Right ventricle myocardium inferior (tissue), 1 donor: ENCODE data around the gene FAM20C. TPM values are rescaled to one million over a fixed set of nuclear protein-coding genes. Genes with fewer than 3 reads are reported as not detected.
"Not testable (repeated sequence)": the region's sequence is repeated elsewhere in the genome, so short reads cannot be mapped to it uniquely, and the experiment has no call there.

Source experiments
- ATAC-seq: fragments of 200-7000 bp; cut with Tn5 transposase; one replicate; pipeline ENCODE4 v1.9.1; 2020; ENCODE audit warnings: mild to moderate bottlenecking, moderate library complexity
- DNase-seq: peaks from one replicate; pipeline ENCODE4 v3.0.0; 2021; ENCODE audit errors: missing footprints
- intact Hi-C: fragments of 100-400 bp; cut with DNase I; formaldehyde crosslinking; loops from one replicate; pipeline ENCODE4 v1.11.0; 2022
- total RNA-seq: library from RNA; stranded (reverse); fragmentation: NEBNext Ultra II Directional; extraction: Animal tissue kit (Norgen Biotek cat#: 25700); gene quantifications from one replicate; pipeline ENCODE4 v1.2.1, GENCODE V29; 2021
- donor health status: DM: no; HTN: yes; CAD: no; lungs with severe emphysema.

The FAM20C gene
- total RNA-seq, 1 donor from 2014 or later: 26.1 TPM

DNA sequence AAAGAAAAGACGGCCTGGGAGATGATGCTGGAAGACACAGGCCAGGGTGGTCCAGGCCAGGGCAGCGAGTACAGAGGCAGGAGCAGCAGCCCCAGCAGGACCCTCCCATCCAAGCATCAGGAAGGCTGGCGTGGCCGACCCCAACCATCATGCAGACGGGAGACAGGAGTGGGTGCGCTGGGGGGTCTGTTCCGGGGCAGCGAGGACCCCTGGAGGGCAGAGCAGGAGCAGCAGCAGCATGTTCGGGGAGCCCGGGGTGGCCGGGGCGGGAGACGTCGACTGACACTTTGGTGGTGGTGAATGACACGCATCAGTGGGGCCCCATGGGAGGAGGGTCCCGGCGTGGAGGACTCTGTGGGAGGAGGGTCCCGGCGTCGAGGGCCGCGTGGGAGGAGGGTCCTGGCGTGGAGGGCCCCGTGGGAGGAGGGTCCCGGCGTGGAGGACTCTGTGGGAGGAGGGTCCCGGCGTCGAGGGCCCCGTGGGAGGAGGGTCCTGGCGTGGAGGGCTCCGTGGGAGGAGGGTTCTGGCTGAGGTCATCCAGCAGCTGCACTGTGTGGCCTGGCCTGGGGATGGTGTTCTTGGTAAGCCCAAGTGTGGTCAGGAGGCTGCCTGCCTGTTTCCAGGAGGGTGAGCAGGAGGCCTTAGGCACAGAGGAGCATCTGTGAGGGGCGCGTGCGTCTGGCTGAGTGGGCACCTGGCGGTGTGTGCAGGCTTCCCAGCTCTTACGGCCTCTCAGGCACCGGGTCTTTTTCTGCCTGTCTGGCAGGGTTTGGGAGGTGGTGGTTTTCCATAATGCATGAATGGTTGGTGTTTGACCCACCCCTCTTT is 38.9 kb downstream of the FAM20C start:
- DNase-seq (no peak), ATAC-seq (no peak)
- intact Hi-C loops: loop anchor here (5.0 kb wide), 1 partner anchor 39 kb away; the partner anchor contains the start of gene FAM20C

GRCh38 chr7:231858-232246 is 39.5 kb downstream of the FAM20C start:
- intact Hi-C loops: loop anchor here (5.0 kb wide), 1 partner anchor 40 kb away; the partner anchor contains the start of gene FAM20C
- ATAC-seq: no peak

GRCh38 chr7:232410-233248 is 40.3 kb downstream of the FAM20C start:
- intact Hi-C loops: loop anchor here (5.0 kb wide), 1 partner anchor 40 kb away; the partner anchor contains the start of gene FAM20C
- ATAC-seq: no peak

More at GRCh38 chr7:231858-232246, 39.5 kb downstream of the FAM20C start:
- no peak for DNase-seq

GRCh38 chr7:233249-234035 is 41.1 kb downstream of the FAM20C start:
- intact Hi-C loops: loop anchor here (5.0 kb wide), 1 partner anchor 41 kb away; the partner anchor contains the start of gene FAM20C
- ATAC-seq: no peak

More at GRCh38 chr7:232410-233248, 40.3 kb downstream of the FAM20C start:
- no peak for DNase-seq

DNA sequence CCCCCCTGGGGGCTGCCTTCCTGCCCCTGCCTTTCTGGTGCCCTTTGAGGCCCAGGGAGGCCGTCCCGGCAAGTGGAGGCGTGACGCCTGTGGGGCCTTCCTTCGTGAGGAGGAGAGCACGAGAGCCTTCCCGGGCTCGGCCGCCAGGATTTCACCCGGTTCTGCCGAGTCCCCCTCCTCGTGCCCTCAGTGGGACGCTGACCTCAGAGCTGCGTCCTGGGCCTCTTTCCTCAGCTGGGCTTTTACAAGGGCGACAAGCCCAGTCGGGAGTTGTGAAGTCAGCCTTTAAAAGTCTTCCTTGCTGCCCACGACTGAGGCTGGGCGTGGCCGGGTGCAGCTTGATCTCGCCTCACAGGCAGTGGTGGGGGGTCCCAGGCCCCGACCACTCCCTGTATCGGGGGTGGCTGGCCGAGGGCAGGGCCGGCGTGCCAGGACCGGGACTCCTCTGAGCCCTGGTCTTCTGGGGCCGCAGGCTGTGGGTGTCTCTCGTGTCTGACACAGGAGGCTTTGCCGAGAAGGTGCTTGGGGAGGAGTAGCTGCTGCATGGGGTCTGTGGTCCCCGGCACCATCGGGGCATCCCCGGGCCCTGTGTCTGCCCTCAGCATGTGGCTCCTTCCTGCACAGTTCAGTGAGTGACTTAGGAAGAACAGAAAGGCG is 41.8 kb downstream of the FAM20C start:
- intact Hi-C loops: loop anchor here (5.0 kb wide), 1 partner anchor 42 kb away; the partner anchor contains the start of gene FAM20C
- peak; percentile 78 for DNase-seq
- peak; percentile 50 for ATAC-seq

More at GRCh38 chr7:233249-234035, 41.1 kb downstream of the FAM20C start:
- DNase-seq: peak; percentile 81

- intact Hi-C loops: loop anchor here (5.0 kb wide), 1 partner anchor 43 kb away; the partner anchor contains the start of gene FAM20C
- DNase-seq (peak; percentile 82), ATAC-seq (peak; percentile 86)
Measured at GRCh38 chr7:234708-235553, 42.6 kb downstream of the FAM20C start.

DNA sequence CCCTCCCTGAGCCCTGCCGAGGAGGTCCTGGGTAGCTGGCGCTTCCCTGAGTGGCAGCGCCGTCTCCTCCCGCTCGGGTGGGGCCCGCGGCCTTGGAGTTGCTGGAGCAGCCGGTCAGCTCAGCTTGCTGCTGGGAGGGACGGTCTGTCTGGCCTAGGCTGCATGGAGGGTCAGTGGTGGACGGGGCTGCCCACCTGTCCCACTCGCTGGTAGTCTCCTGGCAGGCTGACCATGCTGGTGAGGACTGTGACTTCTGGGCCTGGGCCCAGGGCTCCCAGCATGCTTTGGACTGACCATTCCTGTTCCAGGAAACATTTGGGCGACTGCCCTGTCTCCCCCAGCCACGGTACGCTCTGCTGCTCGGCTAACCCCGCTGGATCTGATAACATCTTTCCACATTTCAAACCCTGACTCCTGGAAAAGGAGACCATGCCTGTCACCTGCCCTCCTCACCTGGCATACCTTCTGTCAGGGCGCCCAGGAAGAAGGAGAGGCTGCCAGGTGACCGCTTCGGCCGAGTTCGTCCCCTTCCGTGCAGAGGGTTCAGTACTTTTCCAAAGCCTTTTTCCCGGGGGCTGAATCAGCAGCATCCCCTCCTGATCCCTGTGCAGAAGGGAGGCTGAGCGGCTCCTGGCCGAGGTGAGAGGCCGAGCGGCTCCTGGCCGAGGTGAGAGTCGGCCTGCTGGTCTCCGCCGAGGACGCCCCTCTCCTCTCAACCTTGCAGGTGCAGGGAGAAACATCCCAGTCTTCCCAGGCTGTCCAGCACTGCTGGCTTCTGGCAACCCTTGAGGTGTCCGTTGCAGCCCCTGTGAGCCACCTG is 43.4 kb downstream of the FAM20C start:
- ATAC-seq (peak; percentile 29), DNase-seq (no peak)
- intact Hi-C loops: no loop called here

GRCh38 chr7:236967-237366 is 44.6 kb downstream of the FAM20C start:
- no peak for DNase-seq
- intact Hi-C loops: no loop called here
- no peak for ATAC-seq

DNA sequence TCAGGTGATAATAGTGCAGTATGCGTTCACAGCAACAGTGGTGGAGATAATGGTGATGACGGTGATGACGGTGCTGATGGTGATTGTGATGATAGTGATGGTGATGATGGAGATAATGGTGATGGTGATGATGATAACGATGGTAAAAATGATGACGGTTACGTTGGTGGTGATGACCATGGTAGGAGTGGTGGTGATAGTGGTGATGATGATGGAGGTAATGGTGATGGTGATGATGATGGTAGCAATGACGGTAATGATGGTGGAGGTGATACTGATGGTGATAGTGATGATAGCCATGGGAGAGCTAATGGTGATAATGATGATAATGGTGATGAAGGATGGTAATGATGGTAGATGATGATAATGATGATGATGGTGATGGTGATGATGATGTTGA is 45.0 kb downstream of the FAM20C start:
- no peak for DNase-seq
- ATAC-seq: no peak
- intact Hi-C loops: no loop called here

GRCh38 chr7:240146-240676 is 47.8 kb downstream of the FAM20C start:
- intact Hi-C loops: no loop called here
- ATAC-seq (peak; percentile 38), DNase-seq (no peak)

GRCh38 chr7:240887-241421 is 48.6 kb downstream of the FAM20C start:
- peak; percentile 21 for ATAC-seq
- intact Hi-C loops: no loop called here
- DNase-seq: no peak

- ATAC-seq (peak; percentile 14), DNase-seq (no peak)
- intact Hi-C loops: no loop called here
Measured at GRCh38 chr7:241513-241912, 49.1 kb downstream of the FAM20C start.

GRCh38 chr7:242826-243579 is 50.6 kb downstream of the FAM20C start:
- DNase-seq, ATAC-seq, intact Hi-C loops: not testable (repeated sequence)

DNA sequence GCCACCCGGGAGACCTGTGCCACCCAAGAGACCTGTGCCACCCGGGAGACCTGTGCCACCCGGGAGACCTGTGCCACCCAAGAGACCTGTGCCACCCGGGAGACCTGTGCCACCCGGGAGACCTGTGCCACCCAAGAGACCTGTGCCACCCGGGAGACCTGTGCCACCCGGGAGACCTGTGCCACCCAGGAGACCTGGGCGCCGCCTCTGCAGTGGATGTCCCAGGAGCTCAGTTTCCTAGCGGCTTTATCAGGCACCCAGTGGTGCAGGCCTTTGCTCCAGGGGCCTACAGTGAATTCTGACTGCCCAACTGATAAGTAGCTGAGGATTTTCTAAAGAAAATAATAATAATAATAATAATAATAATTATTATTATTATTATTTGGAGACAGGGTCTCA is 51.2 kb downstream of the FAM20C start:
- ATAC-seq, DNase-seq, intact Hi-C loops: not testable (repeated sequence)

DNA sequence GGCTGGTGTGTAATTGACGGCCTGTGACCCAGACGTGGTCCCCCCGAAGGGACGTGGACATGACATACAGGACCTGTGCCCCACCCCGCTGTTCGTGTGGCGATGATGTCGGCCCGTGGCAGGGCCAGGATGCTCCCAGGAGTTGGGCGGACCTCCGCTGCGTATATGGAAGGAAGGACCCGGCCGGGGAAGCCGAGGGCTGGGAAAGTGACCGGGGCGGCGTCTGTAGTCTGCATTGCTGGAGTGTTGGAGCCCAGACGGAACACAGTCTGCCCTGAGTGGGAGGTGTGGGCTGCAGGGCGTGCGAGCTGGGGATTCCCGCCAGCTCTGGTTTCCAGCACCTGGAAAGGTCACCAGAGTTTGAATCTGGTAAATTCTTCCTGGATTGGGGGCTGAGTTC is 52.6 kb downstream of the FAM20C start:
- no peak for DNase-seq
- no peak for ATAC-seq
- intact Hi-C loops: no loop called here
